Endothelial cell of umbilical vein (primary cell): ENCODE measurements around the gene CSNK1G1.

Experiments used
- CTCF ChIP-seq, 2 donors: IDR thresholded peaks; 1 replicate in 1 of 2; 2 replicates in 1 of 2; pipeline ENCODE4 v1.5.1; 2011; ENCODE audit warnings: low read length in 2 of 2, mild to moderate bottlenecking in 2 of 2, moderate library complexity in 2 of 2, control low read depth in 1 of 2, inconsistent platforms in 1 of 2, low read depth in 1 of 2; ENCODE audit not compliant: insufficient read depth in 1 of 2; ENCODE audit errors: extremely low read depth in 1 of 2
- MAX ChIP-seq: IDR thresholded peaks from 2 replicates; pipeline ENCODE4 v1.6.1; 2011; ENCODE audit not compliant: insufficient read depth, insufficient read length
- MYC ChIP-seq: IDR thresholded peaks from one replicate; pipeline ENCODE4 v1.6.1; 2011; ENCODE audit warnings: mild to moderate bottlenecking, low read depth, low read length
- POLR2A ChIP-seq: IDR thresholded peaks from 2 replicates; pipeline ENCODE4 v1.6.1; 2012; ENCODE audit warnings: low read depth, mild to moderate bottlenecking, control low read depth, low read length
- POLR2AphosphoS5 ChIP-seq: IDR thresholded peaks from 2 replicates; pipeline ENCODE4 v1.6.1; 2012; ENCODE audit warnings: low read depth, mild to moderate bottlenecking, control low read depth, low read length, moderate library complexity; ENCODE audit not compliant: insufficient read depth

- TF ChIP-seq CTCF (IDR thresholded peaks at IDR 0.05; ENCODE audit: extremely low read depth in 1 of 2, insufficient read depth in 1 of 2, low read depth in 1 of 2, low read length in 2 of 2): no peak
- no peak for TF ChIP-seq MYC
- no peak for TF ChIP-seq POLR2AphosphoS5
- no peak for TF ChIP-seq POLR2A
- TF ChIP-seq MAX: no peak
Observed at GRCh38 chr15:64236156-64236894, 119.6 kb downstream of the CSNK1G1 start.
